ENCODE results near the gene GALNS.

- TF ChIP-seq TAF1 (IDR thresholded peaks at IDR 0.05; ENCODE audit: low read depth) (no peak), TEAD4 (IDR thresholded peaks at IDR 0.05) (no peak), YY1 (IDR thresholded peaks at IDR 0.05; ENCODE audit: low read depth) (no peak), CEBPB (IDR thresholded peaks at IDR 0.05) (no peak), EP300 (IDR thresholded peaks at IDR 0.05; ENCODE audit: borderline replicate concordance) (no peak), ZBTB7A (IDR thresholded peaks at IDR 0.05; ENCODE audit: low read depth) (no peak), TCF12 (IDR thresholded peaks at IDR 0.05; ENCODE audit: low read depth) (no peak), REST (IDR thresholded peaks at IDR 0.05; ENCODE audit: low read depth) (no peak), MAX (IDR thresholded peaks at IDR 0.05) (no peak), FOXM1 (IDR thresholded peaks at IDR 0.05; ENCODE audit: borderline replicate concordance, low read depth) (no peak)
These were observed 38.8 kb downstream of the GALNS start for GRCh38 chr16:88817785-88818574.
